Measurements from ENCODE around the gene GSG1.

GSG1 gene

GRCh38 chr12:13117029-13117428 is 13.6 kb upstream of the GSG1 start:
- DNase-seq, result no peak

- DNase-seq, result no peak
Observed at GRCh38 chr12:13116259-13116658, 12.8 kb upstream of the GSG1 start.

GRCh38 chr12:13114251-13115052 is 11.0 kb upstream of the GSG1 start:
- no peak for DNase-seq

- DNase-seq, result no peak
Observed at GRCh38 chr12:13112968-13113367, 9.5 kb upstream of the GSG1 start.

- no peak for DNase-seq
Observed at GRCh38 chr12:13106666-13107065, 3.2 kb upstream of the GSG1 start.

- no peak for DNase-seq
Observed at GRCh38 chr12:13105781-13106180, 2.3 kb upstream of the GSG1 start.

GRCh38 chr12:13104409-13104808 is 942 bp upstream of the GSG1 start:
- no peak for DNase-seq

GRCh38 chr12:13102461-13103195 is 839 bp downstream of the GSG1 start:
- no peak for DNase-seq

GRCh38 chr12:13101821-13102375 is 1.6 kb downstream of the GSG1 start:
- DNase-seq, result no peak

GRCh38 chr12:13100882-13101769 is 2.3 kb downstream of the GSG1 start:
- peak; percentile 82 for DNase-seq

GRCh38 chr12:13100605-13100881 is 2.9 kb downstream of the GSG1 start:
- DNase-seq, result no peak

- no peak for DNase-seq
Observed at GRCh38 chr12:13099844-13100604, 3.4 kb downstream of the GSG1 start.

GRCh38 chr12:13099066-13099843 is 4.2 kb downstream of the GSG1 start:
- no peak for DNase-seq

GRCh38 chr12:13097491-13098011 is 5.9 kb downstream of the GSG1 start:
- no peak for DNase-seq

- DNase-seq, result no peak
Observed at GRCh38 chr12:13095266-13095995, 8.0 kb downstream of the GSG1 start.

- DNase-seq, result no peak
Observed at GRCh38 chr12:13094367-13094766, 9.1 kb downstream of the GSG1 start.

GRCh38 chr12:13093848-13094220 is 9.6 kb downstream of the GSG1 start:
- no peak for DNase-seq

GRCh38 chr12:13093191-13093847 is 10.1 kb downstream of the GSG1 start:
- DNase-seq, result no peak

GRCh38 chr12:13091832-13092231 is 11.6 kb downstream of the GSG1 start:
- DNase-seq, result no peak

GRCh38 chr12:13090054-13090453 is 13.4 kb downstream of the GSG1 start:
- DNase-seq, result no peak
